Left ventricle myocardium inferior (tissue), 1 donor: ENCODE results near the gene SULF2. TPM values are rescaled to one million over a fixed set of nuclear protein-coding genes. Genes with fewer than 3 reads are reported as not detected.

Source experiments
- DNase-seq: peaks from one replicate; pipeline ENCODE4 v3.0.0-alpha.2; 2020
- H3K27ac ChIP-seq: fragments of 200-600 bp; replicated peaks from 2 replicates; pipeline ENCODE4 v1.8.0; 2021
- H3K27me3 ChIP-seq: fragments of 200-600 bp; 2 replicates; pipeline ENCODE4 v1.8.0; 2021; ENCODE audit warnings: low read depth
- H3K36me3 ChIP-seq: fragments of 200-600 bp; 2 replicates; pipeline ENCODE4 v1.8.0; 2021
- H3K4me1 ChIP-seq: fragments of 200-600 bp; 2 replicates; pipeline ENCODE4 v1.8.0; 2021
- H3K4me3 ChIP-seq: fragments of 200-600 bp; 2 replicates; pipeline ENCODE4 v1.8.0; 2021; ENCODE audit warnings: mild to moderate bottlenecking, moderate library complexity
- H3K9me3 ChIP-seq: fragments of 200-600 bp; replicated peaks from 2 replicates; pipeline ENCODE4 v1.8.0; 2021
- intact Hi-C: fragments of 100-400 bp; cut with micrococcal nuclease; formaldehyde crosslinking; loops from one replicate; pipeline ENCODE4 v1.11.0; 2022
- total RNA-seq: library from RNA; stranded (reverse); fragmentation: NEBNext Ultra II Directional; extraction: Animal tissue kit (Norgen Biotek cat#: 25700); gene quantifications from one replicate; pipeline ENCODE4 v1.2.1, GENCODE V29; 2021
- TF ChIP-seq, protein P1 (sequence below): fragments of 200-600 bp; IDR thresholded peaks from 2 replicates; pipeline ENCODE4 v1.8.0; 2021; ENCODE audit warnings: antibody characterized with exemption, mild to moderate bottlenecking, borderline replicate concordance
- donor health status: DM: no; HTN: yes; CAD: no; lungs with severe emphysema.

SULF2 gene
- total RNA-seq, 1 donor from 2014 or later: 40.7 TPM

GRCh38 chr20:47734870-47735269, 50.4 kb downstream of the SULF2 start:
- Histone ChIP-seq H3K27me3 (no peaks in the 10 kb centered on the region), H3K4me3 (no peak overlapping the region), H3K9me3 (peaks cover 10% of the 10 kb centered on the region), H3K4me1 (no peaks in the 10 kb centered on the region), H3K36me3 (no peaks in the 10 kb centered on the region), H3K27ac (no peak overlapping the region)
- no peak for DNase-seq
- intact Hi-C loops: no loop called here
- TF ChIP-seq, protein P1, sequence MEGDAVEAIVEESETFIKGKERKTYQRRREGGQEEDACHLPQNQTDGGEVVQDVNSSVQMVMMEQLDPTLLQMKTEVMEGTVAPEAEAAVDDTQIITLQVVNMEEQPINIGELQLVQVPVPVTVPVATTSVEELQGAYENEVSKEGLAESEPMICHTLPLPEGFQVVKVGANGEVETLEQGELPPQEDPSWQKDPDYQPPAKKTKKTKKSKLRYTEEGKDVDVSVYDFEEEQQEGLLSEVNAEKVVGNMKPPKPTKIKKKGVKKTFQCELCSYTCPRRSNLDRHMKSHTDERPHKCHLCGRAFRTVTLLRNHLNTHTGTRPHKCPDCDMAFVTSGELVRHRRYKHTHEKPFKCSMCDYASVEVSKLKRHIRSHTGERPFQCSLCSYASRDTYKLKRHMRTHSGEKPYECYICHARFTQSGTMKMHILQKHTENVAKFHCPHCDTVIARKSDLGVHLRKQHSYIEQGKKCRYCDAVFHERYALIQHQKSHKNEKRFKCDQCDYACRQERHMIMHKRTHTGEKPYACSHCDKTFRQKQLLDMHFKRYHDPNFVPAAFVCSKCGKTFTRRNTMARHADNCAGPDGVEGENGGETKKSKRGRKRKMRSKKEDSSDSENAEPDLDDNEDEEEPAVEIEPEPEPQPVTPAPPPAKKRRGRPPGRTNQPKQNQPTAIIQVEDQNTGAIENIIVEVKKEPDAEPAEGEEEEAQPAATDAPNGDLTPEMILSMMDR: no peak

DNA sequence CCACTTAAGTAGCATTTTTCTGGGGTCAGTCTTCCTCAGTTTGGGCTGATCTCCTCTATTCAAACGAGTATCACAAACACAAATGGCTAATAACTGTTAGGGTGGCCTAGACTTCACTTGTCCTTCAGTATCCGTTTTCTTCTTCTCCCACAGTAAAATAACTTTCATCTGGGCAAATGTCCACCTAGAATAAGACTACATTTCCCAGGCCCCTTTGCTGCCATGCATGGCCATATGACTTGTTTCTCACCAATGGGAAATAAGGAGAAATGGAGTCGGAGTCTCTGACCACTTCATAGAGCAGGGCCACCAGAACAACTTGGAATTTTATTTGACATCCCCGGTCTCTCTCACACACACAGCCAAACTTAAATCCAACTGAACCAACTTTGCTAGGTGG, 51.4 kb downstream of the SULF2 start:
- Histone ChIP-seq H3K9me3 (peaks cover 10% of the 10 kb centered on the region), H3K36me3 (no peaks in the 10 kb centered on the region), H3K4me1 (no peaks in the 10 kb centered on the region), H3K27me3 (no peaks in the 10 kb centered on the region), H3K4me3 (no peak overlapping the region), H3K27ac (no peak overlapping the region)
- TF ChIP-seq, protein P1: no peak
- intact Hi-C loops: no loop called here
- DNase-seq: no peak

- Histone ChIP-seq H3K9me3 (peaks cover 10% of the 10 kb centered on the region), H3K4me1 (peaks cover 24% of the 10 kb centered on the region), H3K27me3 (no peaks in the 10 kb centered on the region), H3K4me3 (no peak overlapping the region), H3K27ac (no peak overlapping the region), H3K36me3 (no peaks in the 10 kb centered on the region)
- no peak for DNase-seq
- intact Hi-C loops: no loop called here
- TF ChIP-seq, protein P1: no peak
These were observed 54.5 kb downstream of the SULF2 start for GRCh38 chr20:47730744-47731143.

- Histone ChIP-seq H3K4me3 (no peak overlapping the region), H3K9me3 (peaks cover 1% of the 10 kb centered on the region), H3K36me3 (no peaks in the 10 kb centered on the region), H3K27me3 (no peaks in the 10 kb centered on the region), H3K4me1 (peaks cover 24% of the 10 kb centered on the region), H3K27ac (no peak overlapping the region)
- TF ChIP-seq, protein P1: no peak
- intact Hi-C loops: loop anchor here (10.0 kb wide), 1 partner anchor 45 kb away; no protein-coding TSS in a partner anchor
- no peak for DNase-seq
These were observed 55.8 kb downstream of the SULF2 start for GRCh38 chr20:47729472-47729871.

DNA sequence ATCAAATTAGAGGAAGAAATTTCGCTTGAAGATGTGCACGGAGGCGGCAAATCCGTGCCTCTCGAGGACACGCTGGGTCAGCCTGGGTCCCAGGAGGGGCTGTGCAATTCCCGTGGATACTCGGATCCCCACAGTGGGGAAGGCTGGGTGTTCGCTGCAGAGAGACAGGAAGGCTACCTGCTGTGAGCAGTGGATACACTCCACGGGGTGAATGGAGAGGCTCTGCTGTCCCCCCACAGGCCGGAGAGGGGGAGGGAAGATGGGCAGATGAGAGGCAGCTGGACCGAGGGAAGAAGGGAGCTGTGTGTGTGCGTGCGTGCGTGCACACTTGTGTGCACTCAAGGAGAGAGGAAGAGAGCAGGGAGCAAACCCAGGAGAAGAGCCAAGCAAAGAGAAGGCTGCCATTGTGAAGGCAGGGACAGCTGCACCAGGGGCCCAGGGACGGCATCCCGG, 57.3 kb downstream of the SULF2 start:
- peak overlapping the region; percentile 77 for H3K27ac ChIP-seq
- H3K4me3 ChIP-seq: no peak overlapping the region
- TF ChIP-seq, protein P1: no peak
- H3K9me3 ChIP-seq: no peaks in the 10 kb centered on the region
- H3K4me1 ChIP-seq: peaks cover 24% of the 10 kb centered on the region
- intact Hi-C loops: loop anchor here (10.0 kb wide), 1 partner anchor 47 kb away; no protein-coding TSS in a partner anchor
- H3K27me3 ChIP-seq: no peaks in the 10 kb centered on the region
- no peaks in the 10 kb centered on the region for H3K36me3 ChIP-seq
- DNase-seq: no peak
